H9 (cell line): ENCODE measurements around the gene SMU1. TPM values are rescaled to one million over a fixed set of nuclear protein-coding genes. Genes with fewer than 3 reads are reported as not detected.

ENCODE experiments used
- DNase-seq: peaks from one replicate; pipeline ENCODE4 v3.0.0-alpha.2; 2017
- H2AFZ ChIP-seq: one replicate; pipeline ENCODE4 v1.6.1; 2013; ENCODE audit warnings: mild to moderate bottlenecking, low read length, control low read depth, moderate library complexity
- H2AK5ac ChIP-seq: 2 replicates; pipeline ENCODE4 v1.6.1; 2013; ENCODE audit warnings: low read length, control low read depth, mixed read lengths; ENCODE audit not compliant: insufficient read length
- H2BK120ac ChIP-seq: one replicate; pipeline ENCODE4 v1.6.1; 2013; ENCODE audit warnings: low read depth, mild to moderate bottlenecking, low read length, control low read depth, inconsistent platforms; ENCODE audit not compliant: poor library complexity, severe bottlenecking
- H2BK12ac ChIP-seq: 2 replicates; pipeline ENCODE4 v1.6.1; 2013; ENCODE audit warnings: low read length, control low read depth, mixed read lengths, low read depth; ENCODE audit not compliant: insufficient read length
- H2BK15ac ChIP-seq: 2 replicates; pipeline ENCODE4 v1.6.1; 2013; ENCODE audit warnings: low read depth, low read length, control low read depth
- H2BK20ac ChIP-seq: one replicate; pipeline ENCODE4 v1.6.1; 2013; ENCODE audit warnings: low read depth, mild to moderate bottlenecking, low read length, control low read depth, inconsistent platforms; ENCODE audit not compliant: poor library complexity, severe bottlenecking
- H2BK5ac ChIP-seq: 2 replicates; pipeline ENCODE4 v1.6.1; 2013; ENCODE audit warnings: low read length, control low read depth, mixed read lengths; ENCODE audit not compliant: insufficient read length
- H3K14ac ChIP-seq: 2 replicates; pipeline ENCODE4 v1.6.1; 2013; ENCODE audit warnings: low read length, control low read depth; ENCODE audit not compliant: insufficient read depth
- H3K18ac ChIP-seq: 2 replicates; pipeline ENCODE4 v1.6.1; 2013; ENCODE audit warnings: low read depth, mild to moderate bottlenecking, mixed read lengths, low read length, control low read depth; ENCODE audit not compliant: insufficient read length
- H3K23ac ChIP-seq: 2 replicates; pipeline ENCODE4 v1.6.1; 2013; ENCODE audit warnings: low read length, control low read depth, mixed read lengths, low read depth; ENCODE audit not compliant: insufficient read length
- H3K23me2 ChIP-seq: 2 replicates; pipeline ENCODE4 v1.6.1; 2013; ENCODE audit warnings: low read depth, mild to moderate bottlenecking, mixed read lengths, low read length, control low read depth; ENCODE audit not compliant: insufficient read length, poor library complexity, severe bottlenecking
- H3K27ac ChIP-seq: 2 replicates; pipeline ENCODE4 v1.5.1; 2013; ENCODE audit warnings: low read length, control low read depth, mixed read lengths, low read depth; ENCODE audit not compliant: insufficient read length
- H3K27me3 ChIP-seq: 2 replicates; pipeline ENCODE4 v1.6.1; 2013; ENCODE audit warnings: low read length, control low read depth, inconsistent platforms; ENCODE audit not compliant: insufficient read depth
- H3K4ac ChIP-seq: 2 replicates; pipeline ENCODE4 v1.6.1; 2013; ENCODE audit warnings: low read depth, mild to moderate bottlenecking, control low read depth, inconsistent platforms, low read length, moderate library complexity
- H3K4me1 ChIP-seq: 2 replicates; pipeline ENCODE4 v1.6.1; 2013; ENCODE audit warnings: low read length, control low read depth, inconsistent platforms; ENCODE audit not compliant: insufficient read depth
- H3K4me2 ChIP-seq: 2 replicates; pipeline ENCODE4 v1.6.1; 2013; ENCODE audit warnings: low read length, control low read depth, mixed read lengths; ENCODE audit not compliant: insufficient read length, insufficient read depth
- H3K56ac ChIP-seq: 2 replicates; pipeline ENCODE4 v1.6.1; 2013; ENCODE audit warnings: low read depth, mild to moderate bottlenecking, mixed read lengths, low read length, control low read depth; ENCODE audit not compliant: insufficient read length
- H3K79me1 ChIP-seq: 2 replicates; pipeline ENCODE4 v1.6.1; 2013; ENCODE audit warnings: low read depth, mild to moderate bottlenecking, moderate library complexity, low read length, control low read depth, inconsistent platforms; ENCODE audit not compliant: insufficient read depth, poor library complexity, severe bottlenecking
- H3K79me2 ChIP-seq: 2 replicates; pipeline ENCODE4 v1.6.1; 2013; ENCODE audit warnings: low read length, control low read depth, inconsistent platforms; ENCODE audit not compliant: insufficient read depth
- H3K9ac ChIP-seq: 2 replicates; pipeline ENCODE4 v1.6.1; 2013; ENCODE audit warnings: low read length, control low read depth, mixed read lengths; ENCODE audit not compliant: insufficient read length; ENCODE audit errors: extremely low read depth
- H3K9me3 ChIP-seq: one replicate; pipeline ENCODE4 v1.6.1; 2013; ENCODE audit warnings: low read depth, low read length, inconsistent platforms; ENCODE audit not compliant: control insufficient read depth
- H3T11ph ChIP-seq: one replicate; pipeline ENCODE4 v1.6.1; 2013; ENCODE audit warnings: mild to moderate bottlenecking, low read length, control low read depth, inconsistent platforms
- H4K20me1 ChIP-seq: one replicate; pipeline ENCODE4 v1.6.1; 2013; ENCODE audit not compliant: control insufficient read depth, insufficient read length, insufficient read depth
- H4K5ac ChIP-seq: 2 replicates; pipeline ENCODE4 v1.6.1; 2013; ENCODE audit warnings: low read depth, mild to moderate bottlenecking, mixed read lengths, low read length, control low read depth; ENCODE audit not compliant: insufficient read length
- H4K8ac ChIP-seq: replicated peaks from 2 replicates; pipeline ENCODE4 v1.6.1; 2013; ENCODE audit warnings: low read length, control low read depth, mixed read lengths, low read depth; ENCODE audit not compliant: insufficient read length
- H4K91ac ChIP-seq: 2 replicates; pipeline ENCODE4 v1.6.1; 2013; ENCODE audit warnings: low read depth, mild to moderate bottlenecking, moderate library complexity, mixed read lengths, low read length, control low read depth; ENCODE audit not compliant: insufficient read length
- H3K27ac Mint-ChIP-seq, 3 experiments: 2 replicates in 2 of 3; 3 replicates in 1 of 3; pipeline ENCODE4 v1.8.0; 2020 to 2021; ENCODE audit warnings: mixed read lengths in 3 of 3, mild to moderate bottlenecking in 1 of 3, moderate library complexity in 1 of 3
- H3K27me3 Mint-ChIP-seq: 2 replicates; pipeline ENCODE4 v1.8.0; 2021; ENCODE audit warnings: low read depth, mild to moderate bottlenecking, moderate library complexity, mixed read lengths
- H3K36me3 Mint-ChIP-seq, 3 experiments: 2 replicates in 2 of 3; 3 replicates in 1 of 3; pipeline ENCODE4 v1.8.0; 2020 to 2021; ENCODE audit warnings: low read depth in 3 of 3, mixed read lengths in 3 of 3; ENCODE audit not compliant: insufficient read depth in 1 of 3
- H3K4me1 Mint-ChIP-seq, 2 experiments: 2 replicates each; pipeline ENCODE4 v1.8.0; 2020; ENCODE audit warnings: mixed read lengths in 2 of 2
- H3K4me3 Mint-ChIP-seq, 2 experiments: 2 replicates in 1 of 2; 3 replicates in 1 of 2; pipeline ENCODE4 v1.8.0; 2020 to 2021; ENCODE audit warnings: mild to moderate bottlenecking in 2 of 2, mixed read lengths in 2 of 2, moderate library complexity in 1 of 2
- H3K9me3 Mint-ChIP-seq, 2 experiments: 2 replicates in 1 of 2; 3 replicates in 1 of 2; pipeline ENCODE4 v1.8.0; 2020; ENCODE audit warnings: mild to moderate bottlenecking in 2 of 2, mixed read lengths in 2 of 2, moderate library complexity in 1 of 2
- CTCF ChIP-seq: fragments of 200-600 bp; sonication (generic); conservative IDR thresholded peaks from 3 replicates; pipeline ENCODE4 v1.8.0; 2021; ENCODE audit warnings: antibody characterized with exemption, mild to moderate bottlenecking
- WGBS: extraction: QIAGEN DNeasy Blood & Tissue Kit; methylation state at CpG from one replicate; pipeline ENCODE4 v1.1.7; 2013; ENCODE audit warnings: missing lambda C conversion rate, low lambda C conversion rate, mixed read lengths; ENCODE audit not compliant: insufficient read length; ENCODE audit errors: extremely low coverage; 5-methylcytosine and 5-hydroxymethylcytosine counted together
- total RNA-seq: library from RNA; stranded (reverse); gene quantifications from 2 replicates; pipeline ENCODE4 v1.2.1, GENCODE V29; 2021

Gene SMU1
- total RNA-seq, 1 experiment from 2014 or later = 26.9 TPM

GRCh38 chr9:33111631-33112030, 35.2 kb upstream of the SMU1 start:
- DNase-seq = no peak
- H3K27ac ChIP-seq = no peak overlapping the region
- H4K20me1 ChIP-seq = no peaks in the 10 kb centered on the region
- no peak overlapping the region for H3K56ac ChIP-seq
- H3K4me2 ChIP-seq = no peak overlapping the region
- H3K23ac ChIP-seq = no peak overlapping the region
- H3K4me3 Mint-ChIP-seq = no peak overlapping the region
- H3K79me2 ChIP-seq = no peaks in the 10 kb centered on the region
- H3K18ac ChIP-seq = no peak overlapping the region
- H3K9ac ChIP-seq = no peak overlapping the region
- no CpG with 5 or more reads among the region's 5 CpGs for WGBS
- H2AFZ ChIP-seq = no peak overlapping the region
- H3K4me1 ChIP-seq = no peaks in the 10 kb centered on the region; the same call in 1 of the 2 replicates
- TF ChIP-seq CTCF = no peak
- H3K23me2 ChIP-seq = no peaks in the 10 kb centered on the region
- H4K91ac ChIP-seq = no peak overlapping the region
- no peaks in the 10 kb centered on the region for H3K9me3 Mint-ChIP-seq
- H3K4me1 Mint-ChIP-seq = peaks cover 19 to 29% of the 10 kb centered on the region in 2 experiments
- no peak overlapping the region for H4K5ac ChIP-seq
- H3K27ac Mint-ChIP-seq = peak overlapping the region; percentile 20 to 87 (median 69)
- H4K8ac ChIP-seq = no peak overlapping the region
- no peak overlapping the region for H2BK15ac ChIP-seq
- no peaks in the 10 kb centered on the region for H3K79me1 ChIP-seq
- no peak overlapping the region for H2BK5ac ChIP-seq
- H3K36me3 Mint-ChIP-seq = no peaks in the 10 kb centered on the region; a peak in 1 of 7 replicates
- no peak overlapping the region for H2BK120ac ChIP-seq
- H3K27me3 Mint-ChIP-seq = no peaks in the 10 kb centered on the region
- no peak overlapping the region for H2BK12ac ChIP-seq
- no peaks in the 10 kb centered on the region for H3K27me3 ChIP-seq
- no peak overlapping the region for H3T11ph ChIP-seq
- no peaks in the 10 kb centered on the region for H3K9me3 ChIP-seq
- no peak overlapping the region for H3K4ac ChIP-seq
- no peak overlapping the region for H2AK5ac ChIP-seq
- H3K14ac ChIP-seq = no peak overlapping the region; the same call in 1 of the 2 replicates
- no peak overlapping the region for H2BK20ac ChIP-seq
